ENCODE results near the gene NXPH4. TPM values are rescaled to one million over a fixed set of nuclear protein-coding genes. Genes with fewer than 3 reads are reported as not detected.

NXPH4 gene
- total RNA-seq, 2 donors from 2014 or later = 0.27 TPM; not detected in 1

GRCh38 chr12:57207731-57208630 is 8.6 kb upstream of the NXPH4 start:
- DNase-seq = no peak
- Histone ChIP-seq H3K4me3 (no peak overlapping the region), H3K9ac (ENCODE audit: low read depth in 2 of 2, low read length in 2 of 2) (no peak overlapping the region), H3K9me3 (no peaks in the 10 kb centered on the region), H3K27me3 (no peaks in the 10 kb centered on the region), H3K4me1 (no peaks in the 10 kb centered on the region), H3K36me3 (peaks cover 14% of the 10 kb centered on the region), H3K27ac (no peak overlapping the region)
- intact Hi-C loops (cut with DNase I) = no loop called here
- TF ChIP-seq CTCF (IDR thresholded peaks at IDR 0.05) = no peak

DNA sequence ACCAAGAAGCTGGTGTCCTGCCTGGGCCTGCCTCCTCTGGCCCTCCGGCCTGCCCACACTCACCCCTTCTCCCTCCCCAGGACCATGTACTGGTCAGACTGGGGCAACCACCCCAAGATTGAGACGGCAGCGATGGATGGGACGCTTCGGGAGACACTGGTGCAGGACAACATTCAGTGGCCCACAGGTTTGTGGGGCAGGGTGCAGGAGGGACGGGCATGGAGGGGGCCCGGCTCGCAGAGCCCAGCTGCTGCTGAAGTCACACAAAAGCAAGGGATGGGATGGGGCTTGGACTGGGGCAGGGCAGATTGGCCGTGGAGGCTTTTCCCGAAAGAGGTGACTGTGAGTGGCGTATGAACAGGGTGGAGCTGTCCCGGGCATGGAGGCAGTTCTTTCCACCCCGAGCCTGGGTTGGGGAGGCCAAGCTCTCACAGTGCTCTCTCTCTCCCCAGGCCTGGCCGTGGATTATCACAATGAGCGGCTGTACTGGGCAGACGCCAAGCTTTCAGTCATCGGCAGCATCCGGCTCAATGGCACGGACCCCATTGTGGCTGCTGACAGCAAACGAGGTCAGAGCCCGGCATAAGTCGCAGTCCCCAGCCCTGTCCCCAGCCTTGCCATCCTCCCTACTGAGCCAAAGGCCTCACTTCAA is 7.8 kb upstream of the NXPH4 start:
- H3K9ac ChIP-seq (ENCODE audit: low read depth in 2 of 2, low read length in 2 of 2) = no peak overlapping the region
- TF ChIP-seq CTCF (IDR thresholded peaks at IDR 0.05) = no peak
- H3K4me3 ChIP-seq = no peak overlapping the region
- no peaks in the 10 kb centered on the region for H3K9me3 ChIP-seq
- intact Hi-C loops (cut with DNase I) = no loop called here
- peaks cover 4% of the 10 kb centered on the region for H3K4me1 ChIP-seq
- no peak for DNase-seq
- peaks cover 7% of the 10 kb centered on the region for H3K36me3 ChIP-seq
- no peak overlapping the region for H3K27ac ChIP-seq
- no peaks in the 10 kb centered on the region for H3K27me3 ChIP-seq

- Histone ChIP-seq H3K4me3 (no peak overlapping the region), H3K27ac (no peak overlapping the region), H3K36me3 (peaks cover 7% of the 10 kb centered on the region), H3K9me3 (no peaks in the 10 kb centered on the region), H3K9ac (ENCODE audit: low read depth in 2 of 2, low read length in 2 of 2) (no peak overlapping the region), H3K27me3 (peaks cover 6% of the 10 kb centered on the region), H3K4me1 (peaks cover 5% of the 10 kb centered on the region)
- intact Hi-C loops (cut with DNase I) = no loop called here
- TF ChIP-seq CTCF (IDR thresholded peaks at IDR 0.05) = no peak
- DNase-seq = no peak
Observed at GRCh38 chr12:57209916-57210315, 6.7 kb upstream of the NXPH4 start.

DNA sequence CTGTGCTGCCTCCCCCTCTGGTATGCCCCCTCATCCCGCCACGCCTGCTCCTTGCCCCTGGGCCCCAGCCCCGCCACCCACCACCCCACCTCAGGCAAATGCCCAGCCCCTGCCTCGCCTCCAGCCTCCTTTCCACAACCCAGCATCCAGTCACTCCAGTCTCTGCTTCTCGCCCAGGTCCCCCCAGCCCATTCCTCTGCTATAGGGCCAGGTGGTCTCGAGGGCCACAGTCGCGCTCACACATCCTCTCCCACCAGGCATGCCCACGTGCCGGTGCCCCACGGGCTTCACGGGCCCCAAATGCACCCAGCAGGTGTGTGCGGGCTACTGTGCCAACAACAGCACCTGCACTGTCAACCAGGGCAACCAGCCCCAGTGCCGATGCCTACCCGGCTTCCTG is 6.1 kb upstream of the NXPH4 start:
- Histone ChIP-seq H3K9me3 (no peaks in the 10 kb centered on the region), H3K36me3 (peaks cover 7% of the 10 kb centered on the region), H3K27ac (no peak overlapping the region), H3K9ac (ENCODE audit: low read depth in 2 of 2, low read length in 2 of 2) (no peak overlapping the region), H3K27me3 (peaks cover 11% of the 10 kb centered on the region), H3K4me1 (peaks cover 5% of the 10 kb centered on the region), H3K4me3 (no peak overlapping the region)
- no peak for DNase-seq
- intact Hi-C loops (cut with DNase I) = no loop called here
- no peak for TF ChIP-seq CTCF (IDR thresholded peaks at IDR 0.05)

GRCh38 chr12:57210926-57211692 is 5.5 kb upstream of the NXPH4 start:
- TF ChIP-seq CTCF (IDR thresholded peaks at IDR 0.05) = no peak
- H3K4me1 ChIP-seq = peaks cover 5% of the 10 kb centered on the region
- peaks cover 7% of the 10 kb centered on the region for H3K36me3 ChIP-seq
- H3K4me3 ChIP-seq = no peak overlapping the region
- intact Hi-C loops (cut with DNase I) = no loop called here
- H3K27me3 ChIP-seq = peaks cover 18% of the 10 kb centered on the region
- no peak overlapping the region for H3K27ac ChIP-seq
- H3K9ac ChIP-seq (ENCODE audit: low read depth in 2 of 2, low read length in 2 of 2) = no peak overlapping the region
- no peak for DNase-seq
- no peaks in the 10 kb centered on the region for H3K9me3 ChIP-seq
